ENCODE results near the gene OR2V2. TPM values are rescaled to one million over a fixed set of nuclear protein-coding genes. Genes with fewer than 3 reads are reported as not detected.
"Not testable (repeated sequence)": the region's sequence is repeated elsewhere in the genome, so short reads cannot be mapped to it uniquely, and the experiment has no call there.

The OR2V2 gene
- total RNA-seq, 1 experiment from 2014 or later = not detected

DNA sequence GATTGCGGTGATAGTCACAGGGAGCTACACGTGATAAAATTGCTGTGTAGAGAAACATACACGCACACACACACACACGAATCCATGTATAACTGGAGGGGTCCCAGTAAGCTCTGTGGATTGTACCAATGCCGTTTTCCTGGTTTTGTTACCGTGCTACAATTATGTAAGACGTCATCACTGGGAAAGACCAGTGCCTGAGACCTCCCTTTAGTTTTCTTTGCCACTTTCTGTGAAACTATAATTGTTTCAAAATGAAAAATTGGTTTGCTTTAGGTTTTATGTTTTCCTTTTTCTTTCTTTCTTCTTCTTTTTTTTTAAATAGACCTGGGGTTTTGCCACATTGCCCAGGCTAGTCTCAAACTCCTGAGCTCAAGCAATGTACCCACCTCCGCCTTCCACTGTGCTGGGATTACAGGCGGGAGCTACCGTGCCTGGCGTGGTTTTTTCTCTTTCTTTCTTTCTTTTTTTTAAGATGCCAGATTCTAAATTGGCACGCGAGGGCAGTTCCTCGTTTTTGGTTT lies 21.3 kb downstream of the OR2V2 start:
- H3K79me2 ChIP-seq (ENCODE audit: low read length) = no peaks in the 10 kb centered on the region
- no peaks in the 10 kb centered on the region for H3K9me2 ChIP-seq (replicated peaks; ENCODE audit: low read length)
- peak overlapping the region; percentile 19; the same call in 1 of the 2 replicates for H3K4me3 ChIP-seq (ENCODE audit: low read length)
- no peak overlapping the region for H3K9ac ChIP-seq (ENCODE audit: low read length)
- H3K4me1 ChIP-seq (ENCODE audit: insufficient read depth, low read length) = peaks cover 11% of the 10 kb centered on the region; the same call in 1 of the 2 replicates
- H4K20me1 ChIP-seq (ENCODE audit: low read length) = no peaks in the 10 kb centered on the region
- ChIA-PET POLR2A (ENCODE audit: unreplicated experiment) (no interaction called here), CTCF (no interaction called here)
- H3F3A ChIP-seq (ENCODE audit: low read length, unreplicated experiment) = no peaks in the 10 kb centered on the region
- no peaks in the 10 kb centered on the region for H3K36me3 ChIP-seq (ENCODE audit: low read depth, low read length)
- DNase-seq (no peak), ATAC-seq (no peak)
- peak overlapping the region; percentile 59 for H3K4me2 ChIP-seq (ENCODE audit: low read length)
- TF ChIP-seq EZH2phosphoT487 (IDR thresholded peaks at IDR 0.05; ENCODE audit: borderline replicate concordance, low read length) = no peak
- TF ChIP-seq, protein P1, sequence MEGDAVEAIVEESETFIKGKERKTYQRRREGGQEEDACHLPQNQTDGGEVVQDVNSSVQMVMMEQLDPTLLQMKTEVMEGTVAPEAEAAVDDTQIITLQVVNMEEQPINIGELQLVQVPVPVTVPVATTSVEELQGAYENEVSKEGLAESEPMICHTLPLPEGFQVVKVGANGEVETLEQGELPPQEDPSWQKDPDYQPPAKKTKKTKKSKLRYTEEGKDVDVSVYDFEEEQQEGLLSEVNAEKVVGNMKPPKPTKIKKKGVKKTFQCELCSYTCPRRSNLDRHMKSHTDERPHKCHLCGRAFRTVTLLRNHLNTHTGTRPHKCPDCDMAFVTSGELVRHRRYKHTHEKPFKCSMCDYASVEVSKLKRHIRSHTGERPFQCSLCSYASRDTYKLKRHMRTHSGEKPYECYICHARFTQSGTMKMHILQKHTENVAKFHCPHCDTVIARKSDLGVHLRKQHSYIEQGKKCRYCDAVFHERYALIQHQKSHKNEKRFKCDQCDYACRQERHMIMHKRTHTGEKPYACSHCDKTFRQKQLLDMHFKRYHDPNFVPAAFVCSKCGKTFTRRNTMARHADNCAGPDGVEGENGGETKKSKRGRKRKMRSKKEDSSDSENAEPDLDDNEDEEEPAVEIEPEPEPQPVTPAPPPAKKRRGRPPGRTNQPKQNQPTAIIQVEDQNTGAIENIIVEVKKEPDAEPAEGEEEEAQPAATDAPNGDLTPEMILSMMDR (conservative IDR thresholded peaks at IDR 0.05; ENCODE audit: low read depth, low read length) = no peak
- TF ChIP-seq EZH2 (IDR thresholded peaks at IDR 0.05; ENCODE audit: low read length, unreplicated experiment) = no peak
- no peaks in the 10 kb centered on the region for H3K27me3 ChIP-seq (ENCODE audit: low read length)
- no peak overlapping the region for H3K27ac ChIP-seq (ENCODE audit: low read length)
- H2AFZ ChIP-seq (ENCODE audit: low read length) = peak overlapping the region; percentile 51
- no peaks in the 10 kb centered on the region for H3K9me3 ChIP-seq (ENCODE audit: low read length)
- no TSS peak for BruUV-seq (replicated peaks)
- intact Hi-C loops (cut with micrococcal nuclease) = no loop called here

DNA sequence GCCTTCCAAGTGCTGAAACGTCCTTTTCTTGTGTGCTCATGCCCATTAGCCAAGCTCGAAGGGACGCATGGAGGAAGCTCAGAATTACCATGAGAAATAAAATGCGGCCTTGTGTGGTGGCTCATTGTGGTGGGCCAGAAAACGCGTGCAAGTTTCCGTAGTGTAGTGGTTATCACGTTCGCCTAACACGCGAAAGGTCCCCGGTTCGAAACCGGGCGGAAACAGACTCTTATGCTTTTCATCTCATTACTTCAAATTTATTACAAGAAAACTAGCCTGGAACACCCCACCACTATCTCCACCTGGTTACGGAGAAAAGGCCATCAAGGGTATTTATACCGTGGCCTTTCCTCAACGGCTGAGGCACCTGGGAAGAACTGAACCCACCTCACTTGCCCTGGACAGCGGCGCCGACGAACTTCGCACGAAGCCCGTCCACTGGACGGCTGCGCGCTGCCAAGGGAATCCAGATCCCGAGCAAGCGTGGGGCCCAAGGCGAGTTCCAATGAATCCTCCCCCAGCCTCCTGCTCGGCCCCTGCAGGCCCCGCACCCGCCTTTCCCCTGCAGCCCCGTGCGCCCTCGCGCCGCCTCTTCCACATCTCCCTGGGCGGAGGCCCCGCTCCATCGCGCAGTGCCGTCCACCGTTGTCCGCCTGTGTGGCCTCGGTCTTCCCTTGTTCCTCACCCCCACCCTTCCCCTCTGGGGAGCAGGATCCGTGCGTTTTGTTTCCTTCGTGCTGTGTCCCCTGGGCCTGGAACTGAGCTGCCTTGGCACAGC lies 22.3 kb downstream of the OR2V2 start:
- BruUV-seq (replicated peaks); H3K27ac ChIP-seq (ENCODE audit: low read length); H3K9me2 ChIP-seq (replicated peaks; ENCODE audit: low read length); H3F3A ChIP-seq (ENCODE audit: low read length, unreplicated experiment); POLR2A ChIA-PET (ENCODE audit: unreplicated experiment); H2AFZ ChIP-seq (ENCODE audit: low read length); CTCF ChIA-PET; DNase-seq; H3K9ac ChIP-seq (ENCODE audit: low read length); H4K20me1 ChIP-seq (ENCODE audit: low read length); H3K4me2 ChIP-seq (ENCODE audit: low read length); H3K4me3 ChIP-seq (ENCODE audit: low read length); H3K9me3 ChIP-seq (ENCODE audit: low read length); ATAC-seq; H3K79me2 ChIP-seq (ENCODE audit: low read length); H3K36me3 ChIP-seq (ENCODE audit: low read depth, low read length); H3K27me3 ChIP-seq (ENCODE audit: low read length): not testable (repeated sequence)
- intact Hi-C loops (cut with micrococcal nuclease) = loop anchor here (5.0 kb wide), 3 partner anchors 117 to 387 kb away; no protein-coding TSS in a partner anchor
- H3K4me1 ChIP-seq (ENCODE audit: insufficient read depth, low read length) = peaks cover 11% of the 10 kb centered on the region; the same call in 1 of the 2 replicates

DNA sequence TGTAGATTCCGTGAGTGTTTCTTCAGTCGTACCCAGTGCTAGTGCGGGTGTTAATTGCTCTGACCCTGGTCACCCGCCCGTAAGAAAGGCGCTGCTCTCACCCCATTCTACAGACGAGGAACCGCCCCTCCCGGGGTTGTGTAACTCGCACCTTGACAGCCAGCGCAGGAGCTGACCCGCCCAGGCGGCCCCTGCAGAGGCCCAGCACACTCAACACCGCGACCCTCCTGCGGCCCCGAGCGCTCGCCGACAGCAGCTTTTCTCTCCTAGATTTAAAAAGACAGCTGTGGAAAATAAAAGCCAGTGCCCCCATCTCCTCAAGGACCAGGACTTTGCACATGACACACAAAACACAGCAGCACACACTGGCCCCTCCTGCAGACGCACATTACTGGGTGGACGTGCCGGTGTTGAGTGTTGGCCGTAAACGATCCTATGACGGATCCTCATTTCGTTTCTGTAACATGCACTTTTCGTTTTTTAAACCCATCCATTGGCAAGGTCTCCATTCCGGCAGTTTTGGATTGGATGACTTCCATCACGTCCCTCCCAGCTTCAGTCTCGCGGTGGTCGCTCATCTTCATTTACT lies 22.9 kb downstream of the OR2V2 start:
- no peak overlapping the region for H3K9ac ChIP-seq (ENCODE audit: low read length)
- BruUV-seq (replicated peaks) = no TSS peak
- H2AFZ ChIP-seq (ENCODE audit: low read length) = no peak overlapping the region
- DNase-seq = no peak
- no peak overlapping the region for H3K4me2 ChIP-seq (ENCODE audit: low read length)
- H3K27me3 ChIP-seq (ENCODE audit: low read length) = no peaks in the 10 kb centered on the region
- H4K20me1 ChIP-seq (ENCODE audit: low read length) = no peaks in the 10 kb centered on the region
- H3K9me2 ChIP-seq (replicated peaks; ENCODE audit: low read length) = no peaks in the 10 kb centered on the region
- ATAC-seq = no peak
- no peak overlapping the region for H3K27ac ChIP-seq (ENCODE audit: low read length)
- no peak overlapping the region for H3K4me3 ChIP-seq (ENCODE audit: low read length)
- H3K79me2 ChIP-seq (ENCODE audit: low read length) = no peaks in the 10 kb centered on the region
- POLR2A ChIA-PET (ENCODE audit: unreplicated experiment) = no interaction called here
- no peaks in the 10 kb centered on the region for H3F3A ChIP-seq (ENCODE audit: low read length, unreplicated experiment)
- CTCF ChIA-PET = interaction anchor here (0.6 to 0.8 kb wide), 2 partner anchors 14 to 53 kb away, joined by 3 read pairs; partner anchors contain the start of gene TRIM41
- intact Hi-C loops (cut with micrococcal nuclease) = loop anchor here (5.0 kb wide), 3 partner anchors 118 to 388 kb away; no protein-coding TSS in a partner anchor
- no peaks in the 10 kb centered on the region for H3K9me3 ChIP-seq (ENCODE audit: low read length)
- no peaks in the 10 kb centered on the region for H3K36me3 ChIP-seq (ENCODE audit: low read depth, low read length)
- peaks cover 11% of the 10 kb centered on the region; the same call in 1 of the 2 replicates for H3K4me1 ChIP-seq (ENCODE audit: insufficient read depth, low read length)
- TF ChIP-seq EZH2 (IDR thresholded peaks at IDR 0.05; ENCODE audit: low read length, unreplicated experiment) (no peak), EZH2phosphoT487 (IDR thresholded peaks at IDR 0.05; ENCODE audit: borderline replicate concordance, low read length) (no peak)
- TF ChIP-seq, protein P1 (conservative IDR thresholded peaks at IDR 0.05; ENCODE audit: low read depth, low read length) = no peak
